Neuronal stem cell (in vitro differentiated cells): ENCODE data around the gene BBLN.

Experiments used
- DNase-seq: peaks from one replicate; pipeline ENCODE4 v3.0.0-alpha.2; 2013; ENCODE audit warnings: low spot score
- H2AFZ ChIP-seq: one replicate; pipeline ENCODE4 v1.6.1; 2013; ENCODE audit warnings: mild to moderate bottlenecking, low read length, inconsistent platforms
- H2AK5ac ChIP-seq: 2 replicates; pipeline ENCODE4 v1.6.1; 2013; ENCODE audit warnings: low read depth, mild to moderate bottlenecking, inconsistent platforms, low read length, moderate library complexity, mixed read lengths
- H2BK120ac ChIP-seq: 2 replicates; pipeline ENCODE4 v1.6.1; 2013; ENCODE audit warnings: low read depth, mild to moderate bottlenecking, inconsistent platforms, low read length, moderate library complexity, mixed read lengths
- H2BK12ac ChIP-seq: one replicate; pipeline ENCODE4 v1.6.1; 2013; ENCODE audit warnings: low read length, inconsistent platforms
- H2BK15ac ChIP-seq: 2 replicates; pipeline ENCODE4 v1.6.1; 2013; ENCODE audit warnings: mild to moderate bottlenecking, low read length, inconsistent platforms, mixed read lengths
- H2BK5ac ChIP-seq: one replicate; pipeline ENCODE4 v1.6.1; 2013; ENCODE audit warnings: inconsistent platforms, mild to moderate bottlenecking, low read length, moderate library complexity
- H3K14ac ChIP-seq: one replicate; pipeline ENCODE4 v1.6.1; 2013; ENCODE audit warnings: low read length, inconsistent platforms
- H3K18ac ChIP-seq: 2 replicates; pipeline ENCODE4 v1.6.1; 2013; ENCODE audit warnings: low read length, inconsistent platforms
- H3K23ac ChIP-seq: 2 replicates; pipeline ENCODE4 v1.6.1; 2013; ENCODE audit warnings: low read depth, mild to moderate bottlenecking, mixed read lengths, low read length, inconsistent platforms; ENCODE audit not compliant: poor library complexity
- H3K27ac ChIP-seq: replicated peaks from 3 replicates; pipeline ENCODE4 v1.5.1; 2013; ENCODE audit warnings: low read length, inconsistent platforms
- H3K27me3 ChIP-seq, 3 experiments: 2 replicates each; pipeline ENCODE4 v1.6.1; 2013; ENCODE audit warnings: low read length in 3 of 3, mild to moderate bottlenecking in 2 of 3, inconsistent platforms in 1 of 3, low read depth in 1 of 3, mixed read lengths in 1 of 3, moderate library complexity in 1 of 3; ENCODE audit not compliant: control insufficient read depth in 3 of 3, insufficient read depth in 3 of 3
- H3K36me3 ChIP-seq, 2 donors: replicated peaks in 1 of 2; 2 replicates each; pipeline ENCODE4 v1.6.1; 2013; ENCODE audit warnings: low read length in 2 of 2; ENCODE audit not compliant: control insufficient read depth in 2 of 2, insufficient read depth in 2 of 2
- H3K4ac ChIP-seq: 2 replicates; pipeline ENCODE4 v1.6.1; 2013; ENCODE audit warnings: inconsistent platforms, mild to moderate bottlenecking, low read length, moderate library complexity
- H3K4me1 ChIP-seq, 2 donors: 1 replicate in 1 of 2; 2 replicates in 1 of 2; pipeline ENCODE4 v1.6.1; 2013; ENCODE audit warnings: low read length in 2 of 2, low read depth in 1 of 2; ENCODE audit not compliant: control insufficient read depth in 2 of 2, insufficient read depth in 1 of 2
- H3K4me2 ChIP-seq: one replicate; pipeline ENCODE4 v1.6.1; 2013; ENCODE audit warnings: mild to moderate bottlenecking, low read length, inconsistent platforms; ENCODE audit not compliant: insufficient read depth, poor library complexity, severe bottlenecking
- H3K4me3 ChIP-seq, 2 donors: 2 replicates each; pipeline ENCODE4 v1.5.1; 2013; ENCODE audit warnings: low read length in 2 of 2, mild to moderate bottlenecking in 2 of 2, inconsistent platforms in 1 of 2, moderate library complexity in 1 of 2
- H3K79me1 ChIP-seq: one replicate; pipeline ENCODE4 v1.6.1; 2013; ENCODE audit warnings: low read depth, mild to moderate bottlenecking, inconsistent platforms, low read length, moderate library complexity
- H3K9ac ChIP-seq: one replicate; pipeline ENCODE4 v1.6.1; 2013; ENCODE audit warnings: mild to moderate bottlenecking, low read depth, low read length, inconsistent platforms; ENCODE audit not compliant: poor library complexity
- H3K9me3 ChIP-seq, 2 donors: replicated peaks in 1 of 2; 2 replicates each; pipeline versions ENCODE3 to v1.6.1; 2013; ENCODE audit warnings: low read length in 2 of 2, mild to moderate bottlenecking in 2 of 2, inconsistent platforms in 1 of 2, low read depth in 1 of 2, mixed read lengths in 1 of 2, moderate library complexity in 1 of 2; ENCODE audit not compliant: control insufficient read depth in 2 of 2, insufficient read depth in 1 of 2
- H4K8ac ChIP-seq: one replicate; pipeline ENCODE4 v1.6.1; 2013; ENCODE audit warnings: low read depth, mild to moderate bottlenecking, inconsistent platforms, low read length, moderate library complexity
- H4K91ac ChIP-seq: one replicate; pipeline ENCODE4 v1.6.1; 2013; ENCODE audit warnings: low read length, low read depth, mild to moderate bottlenecking, inconsistent platforms; ENCODE audit not compliant: poor library complexity
- WGBS, 2 donors: extraction: QIAGEN DNeasy Blood & Tissue Kit; methylation state at CpG; one replicate each; pipeline ENCODE4 v1.1.7; 2013; ENCODE audit warnings: missing lambda C conversion rate in 2 of 2, mixed read lengths in 1 of 2; ENCODE audit not compliant: insufficient read length in 2 of 2, insufficient replicate concordance in 1 of 2; ENCODE audit errors: extremely low coverage in 2 of 2; 5-methylcytosine and 5-hydroxymethylcytosine counted together

BBLN gene

GRCh38 chr9:128153060-128153946 lies 6.8 kb upstream of the BBLN start:
- WGBS, 2 donors = no CpG with 5 or more reads among the region's 26 CpGs

GRCh38 chr9:128153947-128154695 lies 5.9 kb upstream of the BBLN start:
- no peak overlapping the region for H3K4me3 ChIP-seq
- peak overlapping the region; percentile 89 for H4K8ac ChIP-seq
- no peak for DNase-seq
- H3K9me3 ChIP-seq = no peaks in the 10 kb centered on the region
- peak overlapping the region; percentile 30 for H2AK5ac ChIP-seq
- H3K27me3 ChIP-seq = no peaks in the 10 kb centered on the region
- H4K91ac ChIP-seq = peak overlapping the region; percentile 7
- peak overlapping the region; percentile 75 for H3K23ac ChIP-seq
- H3K27ac ChIP-seq = no peak overlapping the region
- H3K9ac ChIP-seq = no peak overlapping the region
- H3K4me1 ChIP-seq = peaks cover 2 to 4% of the 10 kb centered on the region in 2 donors
- H3K14ac ChIP-seq = no peak overlapping the region
- peak overlapping the region; percentile 64 for H2BK12ac ChIP-seq
- peak overlapping the region; percentile 71 for H2AFZ ChIP-seq
- H3K4me2 ChIP-seq = no peak overlapping the region
- peak overlapping the region; percentile 67 for H3K18ac ChIP-seq
- H3K79me1 ChIP-seq = peaks cover 3% of the 10 kb centered on the region
- H3K36me3 ChIP-seq = no peaks in the 10 kb centered on the region
- no peak overlapping the region for H2BK15ac ChIP-seq
- H3K4ac ChIP-seq = peak overlapping the region; percentile 10
- peak overlapping the region; percentile 55 for H2BK5ac ChIP-seq
- no CpG with 5 or more reads among the region's 13 CpGs for WGBS, 2 donors
- peak overlapping the region; percentile 61 for H2BK120ac ChIP-seq

More at GRCh38 chr9:128153060-128153946, 6.8 kb upstream of the BBLN start:
- H4K8ac ChIP-seq = peak overlapping the region; percentile 89
- H2AK5ac ChIP-seq = peak overlapping the region; percentile 30
- H3K27ac ChIP-seq = no peak overlapping the region
- peak overlapping the region; percentile 55 for H3K9ac ChIP-seq
- H3K4me2 ChIP-seq = no peak overlapping the region
- peak overlapping the region; percentile 34 for H2BK15ac ChIP-seq
- peak overlapping the region; percentile 67 for H3K18ac ChIP-seq
- no peaks in the 10 kb centered on the region for H3K9me3 ChIP-seq
- H3K4ac ChIP-seq = peak overlapping the region; percentile 10
- DNase-seq = no peak
- peak overlapping the region; percentile 71 for H2AFZ ChIP-seq
- H4K91ac ChIP-seq = peak overlapping the region; percentile 7
- no peaks in the 10 kb centered on the region for H3K36me3 ChIP-seq
- H3K27me3 ChIP-seq = no peaks in the 10 kb centered on the region
- peak overlapping the region; percentile 91 for H3K14ac ChIP-seq
- H3K4me1 ChIP-seq = peaks cover 2 to 12% of the 10 kb centered on the region in 2 donors
- H3K79me1 ChIP-seq = peaks cover 3% of the 10 kb centered on the region
- H2BK5ac ChIP-seq = peak overlapping the region; percentile 55
- no peak overlapping the region for H3K4me3 ChIP-seq
- H2BK120ac ChIP-seq = peak overlapping the region; percentile 61
- H2BK12ac ChIP-seq = peak overlapping the region; percentile 64
- H3K23ac ChIP-seq = peak overlapping the region; percentile 75

- H2BK120ac ChIP-seq = no peak overlapping the region
- no peak overlapping the region for H4K91ac ChIP-seq
- H3K79me1 ChIP-seq = peaks cover 10% of the 10 kb centered on the region
- no peaks in the 10 kb centered on the region for H3K36me3 ChIP-seq
- H2BK5ac ChIP-seq = no peak overlapping the region
- no peak overlapping the region for H4K8ac ChIP-seq
- H3K18ac ChIP-seq = peak overlapping the region; percentile 4
- WGBS, 2 donors = no CpG with 5 or more reads among the region's 7 CpGs
- DNase-seq = no peak
- no peak overlapping the region for H2AK5ac ChIP-seq
- no peak overlapping the region for H3K4me3 ChIP-seq
- no peak overlapping the region for H2BK12ac ChIP-seq
- no peak overlapping the region for H3K23ac ChIP-seq
- H3K9ac ChIP-seq = no peak overlapping the region
- no peak overlapping the region for H3K4ac ChIP-seq
- no peak overlapping the region for H3K14ac ChIP-seq
- no peak overlapping the region for H3K27ac ChIP-seq
- H2BK15ac ChIP-seq = peak overlapping the region; percentile 6
- H3K9me3 ChIP-seq = no peaks in the 10 kb centered on the region
- no peak overlapping the region for H3K4me2 ChIP-seq
- peaks cover 4 to 12% of the 10 kb centered on the region in 2 donors for H3K4me1 ChIP-seq
- H2AFZ ChIP-seq = no peak overlapping the region
- no peaks in the 10 kb centered on the region for H3K27me3 ChIP-seq
These were observed 4.1 kb upstream of the BBLN start for GRCh38 chr9:128155736-128156500.
